Measurements from ENCODE around the gene MED25.

Gene MED25

DNA sequence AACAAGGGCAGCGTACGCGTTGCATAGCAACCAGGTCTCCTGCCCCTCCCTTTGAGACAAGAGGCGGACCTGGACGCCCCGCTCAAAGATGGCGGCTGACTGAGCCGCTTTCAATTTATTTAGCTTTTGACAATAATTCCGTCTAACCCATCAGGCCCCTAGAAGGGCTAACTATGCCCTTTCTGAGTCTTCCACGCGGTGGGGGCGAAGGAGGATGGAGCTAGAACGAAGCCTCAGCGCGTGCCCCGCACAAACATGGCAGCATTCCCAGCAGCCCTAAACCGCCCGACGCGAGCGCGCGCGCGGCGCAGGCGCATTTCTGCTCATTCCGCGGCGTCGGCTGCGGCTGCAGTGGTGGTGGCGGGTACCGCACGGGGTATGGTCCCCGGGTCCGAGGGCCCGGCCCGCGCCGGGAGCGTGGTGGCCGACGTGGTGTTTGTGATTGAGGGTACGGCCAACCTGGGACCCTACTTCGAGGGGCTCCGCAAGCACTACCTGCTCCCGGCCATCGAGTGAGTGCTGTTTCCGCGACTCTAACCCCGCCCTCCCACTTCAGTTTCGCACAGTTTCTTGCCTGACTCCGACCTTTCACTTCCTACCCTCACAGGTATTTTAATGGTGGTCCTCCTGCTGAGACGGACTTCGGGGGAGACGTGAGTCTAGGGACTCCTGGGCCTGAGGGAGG, at the start of gene MED25:
Gene MED25, plus strand, starts transcription at position 326 of the 685 bp plus-strand sequence. Its CDS starts 53 bp downstream, at position 379.
- peak; percentile 98 for DNase-seq

- DNase-seq = no peak
Observed at GRCh38 chr19:49770529-49770928, 47.6 kb upstream of the MED25 start.

GRCh38 chr19:49771674-49772139, 46.4 kb upstream of the MED25 start:
- no peak for DNase-seq

GRCh38 chr19:49772850-49773432, 45.1 kb upstream of the MED25 start:
- DNase-seq = no peak

DNA sequence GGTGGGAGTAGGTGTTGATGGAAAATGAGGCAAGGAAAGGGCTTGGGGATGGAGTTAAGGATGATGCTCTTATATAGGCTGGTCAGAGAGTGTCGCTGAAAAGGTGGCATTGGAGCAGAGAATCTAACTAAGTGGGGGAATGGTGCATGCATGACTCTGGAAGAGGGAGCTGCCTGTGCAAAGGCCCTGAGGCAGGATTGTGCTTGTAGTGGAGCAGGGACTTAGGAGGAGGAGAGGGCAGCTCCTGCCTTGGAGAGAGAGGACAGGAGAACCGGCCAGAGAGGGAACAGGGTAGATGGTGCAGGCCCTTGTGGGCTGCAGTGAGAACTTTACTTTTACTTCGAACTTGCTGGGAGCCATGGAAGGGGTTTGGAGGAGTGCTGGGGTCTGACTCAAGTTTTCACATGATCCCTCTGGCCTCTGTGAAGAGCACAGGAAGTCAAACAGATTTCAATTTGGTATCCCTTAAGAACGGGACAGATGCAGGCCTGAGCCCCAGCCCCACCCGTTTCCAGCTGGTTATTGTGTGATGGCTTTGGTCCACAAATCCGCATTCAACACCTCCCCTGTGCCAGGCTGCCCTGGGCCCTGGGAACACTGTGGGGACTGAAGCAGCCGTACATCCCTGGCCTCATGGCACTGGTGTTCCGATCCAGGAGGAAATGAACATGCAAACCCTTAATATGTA, 44.3 kb upstream of the MED25 start:
- no peak for DNase-seq

GRCh38 chr19:49774969-49775368, 43.1 kb upstream of the MED25 start:
- DNase-seq = no peak

- DNase-seq = no peak
Observed at GRCh38 chr19:49775742-49776370, 42.2 kb upstream of the MED25 start.

- DNase-seq = no peak
Observed at GRCh38 chr19:49776371-49776764, 41.7 kb upstream of the MED25 start.

- no peak for DNase-seq
Observed at GRCh38 chr19:49779731-49780555, 38.1 kb upstream of the MED25 start.

- DNase-seq = no peak
Observed at GRCh38 chr19:49780861-49781260, 37.2 kb upstream of the MED25 start.

DNA sequence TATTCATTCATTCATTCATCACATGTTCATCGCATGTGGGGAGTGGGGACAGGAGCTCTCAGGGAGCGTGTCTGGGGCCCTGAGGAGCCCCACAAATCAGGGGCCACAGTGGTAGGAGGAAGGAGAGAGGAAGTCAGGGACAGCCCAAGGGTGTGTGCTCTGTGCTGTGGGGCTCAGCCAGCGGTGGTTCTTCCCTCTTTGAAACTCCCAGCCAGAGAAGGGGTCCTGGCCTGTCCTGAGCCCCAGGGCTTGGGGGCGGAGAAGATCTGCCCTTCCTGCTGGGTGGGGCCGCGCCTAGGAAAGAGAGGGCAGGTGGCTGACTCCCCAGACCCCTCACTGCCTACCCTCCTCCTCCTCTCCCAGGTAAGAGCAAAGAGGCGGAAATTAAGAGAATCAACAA, 36.7 kb upstream of the MED25 start:
- no peak for DNase-seq

- DNase-seq = no peak
Observed at GRCh38 chr19:49782515-49782914, 35.6 kb upstream of the MED25 start.

GRCh38 chr19:49786376-49786820, 31.7 kb upstream of the MED25 start:
- no peak for DNase-seq

DNA sequence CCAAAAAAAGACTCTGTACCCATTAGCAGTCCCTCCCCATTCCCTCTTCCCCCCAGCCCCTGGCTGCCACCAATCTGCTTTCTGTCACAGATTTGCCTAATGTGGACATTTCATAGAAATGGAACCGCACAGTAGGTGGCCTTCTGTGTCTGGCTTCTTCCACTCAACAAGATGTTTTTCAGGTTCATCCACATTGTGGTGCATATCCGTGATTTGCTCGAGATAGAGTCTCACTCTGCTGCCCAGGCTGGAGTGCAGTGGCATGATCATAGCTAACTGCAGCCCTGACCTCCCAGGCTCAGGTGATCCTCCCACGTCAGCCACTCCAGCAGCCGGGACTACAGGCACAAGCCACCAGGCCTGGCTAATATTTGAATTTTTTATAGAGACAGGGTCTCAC, 30.3 kb upstream of the MED25 start:
- no peak for DNase-seq

DNA sequence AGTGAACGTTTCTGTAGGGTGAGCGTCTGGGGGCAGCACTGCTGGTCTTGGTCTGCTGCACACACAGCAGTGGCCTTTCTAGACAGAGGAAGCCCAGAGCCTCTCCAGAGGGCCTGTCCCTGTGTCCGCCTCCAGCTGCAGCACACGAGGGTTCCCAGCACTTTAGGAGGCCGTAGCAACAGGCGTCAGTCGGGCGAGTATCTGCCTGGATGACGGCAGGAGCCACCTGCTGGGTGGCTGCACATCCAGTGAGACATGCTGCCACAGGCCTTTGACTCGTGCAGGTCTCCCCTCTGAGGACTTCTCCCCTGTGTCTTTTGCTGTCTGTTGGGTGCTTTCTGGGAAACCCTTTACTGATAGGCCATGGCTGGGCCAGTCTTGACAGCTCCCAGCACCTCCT, 29.2 kb upstream of the MED25 start:
- no peak for DNase-seq

DNA sequence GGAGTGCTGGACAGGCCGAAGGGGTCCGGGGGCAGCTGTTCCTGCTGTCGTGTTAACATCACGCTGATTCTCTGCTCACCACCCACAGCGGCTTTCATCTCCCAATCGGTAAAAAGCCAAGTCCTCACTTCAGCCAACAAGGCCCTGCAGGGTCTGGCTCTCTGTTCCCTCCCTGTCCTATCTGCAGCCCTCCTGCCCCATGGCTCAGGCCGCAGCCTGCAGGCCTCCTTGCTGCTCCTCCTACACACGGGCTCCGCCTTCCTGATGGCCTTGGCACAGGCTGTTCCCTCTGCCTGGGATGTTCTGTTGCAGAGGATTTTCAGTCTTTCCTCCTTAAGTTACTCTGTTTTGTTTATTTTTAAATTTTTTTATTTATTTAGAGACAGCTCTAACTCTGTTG, 27.2 kb upstream of the MED25 start:
- DNase-seq = no peak

GRCh38 chr19:49791776-49792445, 26.2 kb upstream of the MED25 start:
- DNase-seq = no peak

DNA sequence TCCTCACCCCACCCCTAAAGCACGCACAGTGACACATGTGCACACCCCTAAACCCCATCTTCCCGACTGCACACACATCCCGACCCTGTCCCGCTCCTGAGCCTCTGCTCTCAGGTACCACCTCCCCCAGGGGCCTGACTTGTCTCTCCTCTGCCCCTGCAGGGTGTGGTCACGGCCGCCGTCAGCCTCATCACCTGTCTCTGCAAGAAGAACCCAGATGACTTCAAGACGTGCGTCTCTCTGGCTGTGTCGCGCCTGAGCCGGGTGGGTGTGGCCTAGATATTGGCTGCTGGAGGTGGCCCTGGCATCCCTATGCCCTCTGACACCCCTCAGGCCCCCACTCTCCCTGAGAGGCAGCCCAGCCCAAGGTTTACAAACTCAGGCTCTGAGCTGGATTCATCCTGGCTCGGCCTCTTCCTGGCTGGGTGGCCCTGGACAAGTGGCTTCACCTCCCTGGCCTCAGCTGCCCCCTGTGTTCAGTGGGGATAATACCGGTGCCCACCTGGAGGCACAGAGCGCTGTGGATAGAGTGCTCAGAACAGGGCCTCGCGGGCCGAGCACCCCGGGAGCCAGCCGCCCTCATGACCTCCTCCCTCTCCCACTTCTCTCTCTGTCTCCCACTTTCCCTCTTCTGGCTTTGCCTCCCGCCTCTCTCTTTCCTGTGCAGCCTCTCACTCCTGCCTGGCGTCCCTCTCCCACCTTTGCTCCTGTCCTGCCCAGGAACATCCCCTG, 25.1 kb upstream of the MED25 start:
- no peak for DNase-seq

- no peak for DNase-seq
Observed at GRCh38 chr19:49793561-49793840, 24.6 kb upstream of the MED25 start.

DNA sequence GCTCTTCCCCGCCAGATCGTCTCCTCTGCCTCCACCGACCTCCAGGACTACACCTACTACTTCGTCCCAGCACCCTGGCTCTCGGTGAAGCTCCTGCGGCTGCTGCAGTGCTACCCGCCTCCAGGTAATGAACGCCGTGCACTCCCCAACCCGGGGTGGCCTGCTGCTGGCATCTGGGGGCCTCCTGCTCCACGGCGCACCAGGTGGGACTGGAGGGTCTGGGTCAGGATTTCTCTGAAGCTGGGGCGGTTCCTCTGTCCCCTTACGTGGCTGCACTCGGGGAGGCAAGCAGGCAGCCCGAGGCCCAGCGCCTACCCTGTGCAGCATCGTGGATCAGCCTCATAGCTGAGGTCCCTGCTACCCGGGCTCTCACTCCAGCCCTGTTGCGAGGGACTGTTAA, 22.5 kb upstream of the MED25 start:
- no peak for DNase-seq

- DNase-seq = no peak
Observed at GRCh38 chr19:49798574-49798973, 19.5 kb upstream of the MED25 start.
